ENCODE data around the gene EME1.

GRCh38 chr17:50382931-50383330 is 9.9 kb downstream of the EME1 start:
- TF ChIP-seq EZH2 (IDR thresholded peaks at IDR 0.05; ENCODE audit: borderline replicate concordance, low read depth, low read length, severe bottlenecking), result no peak
- TF ChIP-seq, protein P1, sequence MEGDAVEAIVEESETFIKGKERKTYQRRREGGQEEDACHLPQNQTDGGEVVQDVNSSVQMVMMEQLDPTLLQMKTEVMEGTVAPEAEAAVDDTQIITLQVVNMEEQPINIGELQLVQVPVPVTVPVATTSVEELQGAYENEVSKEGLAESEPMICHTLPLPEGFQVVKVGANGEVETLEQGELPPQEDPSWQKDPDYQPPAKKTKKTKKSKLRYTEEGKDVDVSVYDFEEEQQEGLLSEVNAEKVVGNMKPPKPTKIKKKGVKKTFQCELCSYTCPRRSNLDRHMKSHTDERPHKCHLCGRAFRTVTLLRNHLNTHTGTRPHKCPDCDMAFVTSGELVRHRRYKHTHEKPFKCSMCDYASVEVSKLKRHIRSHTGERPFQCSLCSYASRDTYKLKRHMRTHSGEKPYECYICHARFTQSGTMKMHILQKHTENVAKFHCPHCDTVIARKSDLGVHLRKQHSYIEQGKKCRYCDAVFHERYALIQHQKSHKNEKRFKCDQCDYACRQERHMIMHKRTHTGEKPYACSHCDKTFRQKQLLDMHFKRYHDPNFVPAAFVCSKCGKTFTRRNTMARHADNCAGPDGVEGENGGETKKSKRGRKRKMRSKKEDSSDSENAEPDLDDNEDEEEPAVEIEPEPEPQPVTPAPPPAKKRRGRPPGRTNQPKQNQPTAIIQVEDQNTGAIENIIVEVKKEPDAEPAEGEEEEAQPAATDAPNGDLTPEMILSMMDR (IDR thresholded peaks at IDR 0.05; ENCODE audit: borderline replicate concordance, extremely low read depth, low read length, poor library complexity, severe bottlenecking), result no peak

All from DND-41 (cell line).